HG03108 (cell line): Measurements from ENCODE around the gene KRTAP9-1.
"Not testable (repeated sequence)": the region's sequence is repeated elsewhere in the genome, so short reads cannot be mapped to it uniquely, and the experiment has no call there.

ENCODE experiments used
- ATAC-seq: cut with Tn5 transposase; IDR thresholded peaks from one replicate; pipeline ENCODE4 v1.9.1; 2021; ENCODE audit warnings: moderate library complexity; ENCODE audit not compliant: unreplicated experiment

The KRTAP9-1 gene

GRCh38 chr17:41189837-41190318, at the start of gene KRTAP9-1:
Gene KRTAP9-1 (plus strand): TSS chr17:41189887. CDS start chr17:41189887, 0 bp downstream.
- not testable (repeated sequence) for ATAC-seq

GRCh38 chr17:41140360-41141131, 49.1 kb upstream of the KRTAP9-1 start, which contains the start of gene KRTAP4-6:
Gene KRTAP4-6 (minus strand): TSS chr17:41140544. CDS start chr17:41140487, 57 bp downstream.
- no peak for ATAC-seq

DNA sequence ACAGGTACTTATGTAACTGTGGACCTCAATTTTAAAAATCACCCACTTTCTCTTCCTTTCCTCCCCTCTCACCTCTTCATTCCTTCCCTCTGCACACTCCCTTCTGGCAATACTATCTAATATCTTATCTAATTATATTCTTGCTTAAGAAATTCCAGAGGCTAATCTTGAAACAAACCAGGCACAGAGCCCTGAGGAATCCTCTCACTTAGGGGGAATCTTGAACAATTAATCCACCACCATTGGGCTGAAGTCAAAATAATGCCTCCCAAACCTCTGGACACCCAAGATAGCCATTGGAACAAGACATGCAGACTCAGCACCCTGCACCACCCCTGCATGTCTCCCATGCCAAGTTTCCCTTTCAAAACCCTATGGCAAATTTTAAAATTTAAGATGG, 48.3 kb upstream of the KRTAP9-1 start:
- ATAC-seq = no peak

- ATAC-seq = no peak
Measured at GRCh38 chr17:41144846-41145245, 44.8 kb upstream of the KRTAP9-1 start.

DNA sequence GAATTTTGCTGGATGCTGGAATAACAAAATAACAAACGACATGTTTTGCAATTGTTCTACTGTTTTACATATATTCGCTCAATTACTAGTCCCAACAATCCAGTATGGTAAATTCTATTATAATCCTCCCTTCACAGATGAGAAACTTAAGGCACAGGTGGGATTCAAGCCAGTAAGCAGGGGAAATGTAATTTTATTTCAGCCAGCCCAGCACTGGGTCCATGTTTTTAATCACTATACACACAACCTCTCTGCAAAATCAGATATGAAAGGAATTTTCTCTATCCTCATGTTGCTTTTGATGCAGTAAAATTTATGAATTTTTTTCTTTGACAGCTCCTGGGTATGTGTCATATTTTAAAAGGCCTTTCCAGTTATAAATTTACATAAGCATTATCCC, 44.4 kb upstream of the KRTAP9-1 start:
- ATAC-seq = no peak

DNA sequence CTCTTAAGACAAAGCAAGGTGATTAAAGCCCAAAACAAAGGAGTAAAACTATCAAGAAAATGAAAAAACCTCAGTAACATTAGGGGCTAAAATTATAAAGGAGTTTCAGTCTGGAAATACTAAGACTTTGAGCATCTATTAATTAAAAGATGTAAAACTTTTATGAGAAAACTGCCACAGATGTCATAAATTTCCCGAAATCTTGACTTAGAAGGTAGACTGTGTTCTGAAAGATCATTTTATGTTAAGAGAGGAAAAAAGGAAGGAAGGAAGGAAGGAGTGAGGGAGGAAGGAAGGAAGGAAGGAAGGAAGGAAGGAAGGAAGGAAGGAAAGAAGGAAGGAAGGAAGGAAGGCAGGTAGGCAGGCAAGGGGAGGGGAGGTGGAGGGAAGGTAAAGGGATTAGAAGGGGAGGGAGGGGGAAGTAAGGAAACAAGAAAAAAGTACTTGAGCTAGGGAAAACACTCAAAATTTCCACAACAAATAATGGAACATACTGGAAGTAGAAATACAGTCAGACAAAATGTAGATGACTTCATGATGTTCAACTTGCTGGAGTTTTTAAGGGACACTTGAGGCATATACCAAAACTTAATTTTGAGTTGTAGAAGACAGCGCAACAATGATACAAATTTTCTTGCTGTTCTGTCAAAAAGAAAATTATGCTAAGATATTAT, 42.0 kb upstream of the KRTAP9-1 start:
- ATAC-seq = no peak

GRCh38 chr17:41148971-41149651, 40.6 kb upstream of the KRTAP9-1 start:
- ATAC-seq = not testable (repeated sequence)

- no peak for ATAC-seq
Measured at GRCh38 chr17:41149652-41149985, 40.1 kb upstream of the KRTAP9-1 start, which contains the start of gene KRTAP4-5. Gene KRTAP4-5 (minus strand): TSS chr17:41149825. CDS start chr17:41149767, 58 bp downstream.

GRCh38 chr17:41150026-41150425, 39.7 kb upstream of the KRTAP9-1 start:
- ATAC-seq = no peak

DNA sequence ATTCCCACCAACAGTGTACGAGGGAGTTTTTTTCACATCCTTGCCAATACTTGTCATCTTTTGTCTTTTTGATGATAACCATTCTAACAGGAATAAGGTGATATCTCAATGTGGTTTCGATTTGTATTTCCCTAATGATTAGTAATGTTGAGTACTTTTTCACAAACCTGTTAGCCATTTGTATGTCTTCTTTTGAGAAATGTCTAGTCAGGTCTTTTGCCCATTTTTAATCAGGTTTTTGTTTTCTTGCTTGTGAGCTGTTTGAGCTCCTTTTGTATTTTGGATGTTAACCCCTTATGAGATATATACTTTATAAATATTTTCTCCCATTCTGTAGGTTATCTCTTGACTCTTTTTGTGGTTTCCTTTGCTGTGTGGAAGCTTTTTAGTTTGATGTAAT, 38.2 kb upstream of the KRTAP9-1 start:
- no peak for ATAC-seq

- ATAC-seq = no peak
Measured at GRCh38 chr17:41153856-41154255, 35.8 kb upstream of the KRTAP9-1 start.

DNA sequence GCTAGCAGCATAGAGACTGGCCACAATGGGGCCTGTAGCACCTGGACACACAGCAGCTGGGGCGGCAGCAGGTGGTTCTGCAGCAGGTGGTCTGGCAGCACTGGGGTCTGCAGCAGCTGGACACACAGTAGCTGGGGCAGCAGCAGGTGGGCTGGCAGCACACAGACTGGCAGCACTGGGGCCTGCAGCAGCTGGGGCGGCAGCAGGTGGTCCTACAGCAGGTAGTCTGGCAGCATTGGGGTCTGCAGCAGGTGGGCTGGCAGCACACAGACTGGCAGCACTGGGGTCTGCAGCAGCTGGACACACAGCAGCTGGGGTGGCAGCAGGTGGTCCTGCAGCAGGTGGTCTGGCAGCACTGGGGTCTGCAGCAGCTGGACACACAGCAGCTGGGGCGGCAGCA, 29.5 kb upstream of the KRTAP9-1 start:
- ATAC-seq = not testable (repeated sequence)

DNA sequence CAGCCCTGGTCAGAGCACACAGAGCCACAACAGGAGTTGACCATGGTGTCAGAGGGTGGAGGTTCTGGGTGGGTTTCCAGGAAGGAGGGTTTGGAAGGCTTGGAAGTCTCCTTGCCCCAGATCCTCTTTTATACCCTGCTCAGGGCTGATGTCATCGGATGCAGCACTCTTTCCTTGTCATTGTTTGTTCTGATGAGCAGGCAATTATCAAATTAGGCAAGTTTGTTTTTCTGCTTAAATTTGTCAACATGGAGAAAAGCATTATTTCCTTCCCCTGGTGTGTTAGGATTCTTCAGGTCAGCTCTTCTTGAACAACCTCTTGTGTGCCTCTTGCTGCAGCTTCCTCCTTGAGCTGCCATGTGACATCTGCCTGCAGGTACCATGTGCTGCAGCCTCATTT, 29.0 kb upstream of the KRTAP9-1 start, which contains the start of gene KRTAP4-4:
Gene KRTAP4-4, minus strand, starts transcription at position 101 of the 400 bp plus-strand sequence. Its CDS starts 57 bp downstream, at position 44.
- no peak for ATAC-seq

DNA sequence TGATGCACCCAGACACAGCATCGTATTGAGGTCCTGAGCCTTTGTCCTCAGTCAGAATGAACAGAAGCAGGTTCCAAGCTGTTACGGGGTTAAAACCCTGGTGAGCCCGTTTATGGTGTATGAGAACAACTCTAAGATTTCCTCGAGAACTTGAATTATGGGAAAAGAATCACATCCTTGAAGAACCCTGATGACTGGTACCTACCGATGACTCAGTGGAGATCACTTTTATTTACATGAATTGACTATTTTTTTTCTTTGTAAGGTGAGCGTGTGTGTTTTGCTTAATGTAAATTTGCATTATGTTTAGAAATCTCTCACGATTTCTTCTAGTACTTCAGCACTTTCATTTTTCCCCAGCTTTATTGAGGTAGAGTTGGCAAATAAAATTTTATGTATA, 25.9 kb upstream of the KRTAP9-1 start:
- no peak for ATAC-seq

- ATAC-seq = no peak
Measured at GRCh38 chr17:41167561-41167960, 22.1 kb upstream of the KRTAP9-1 start.

GRCh38 chr17:41168121-41168520, 21.6 kb upstream of the KRTAP9-1 start, which contains the start of gene KRTAP4-3:
Gene KRTAP4-3 (minus strand): TSS chr17:41168221. CDS start chr17:41168172, 49 bp downstream.
- no peak for ATAC-seq

DNA sequence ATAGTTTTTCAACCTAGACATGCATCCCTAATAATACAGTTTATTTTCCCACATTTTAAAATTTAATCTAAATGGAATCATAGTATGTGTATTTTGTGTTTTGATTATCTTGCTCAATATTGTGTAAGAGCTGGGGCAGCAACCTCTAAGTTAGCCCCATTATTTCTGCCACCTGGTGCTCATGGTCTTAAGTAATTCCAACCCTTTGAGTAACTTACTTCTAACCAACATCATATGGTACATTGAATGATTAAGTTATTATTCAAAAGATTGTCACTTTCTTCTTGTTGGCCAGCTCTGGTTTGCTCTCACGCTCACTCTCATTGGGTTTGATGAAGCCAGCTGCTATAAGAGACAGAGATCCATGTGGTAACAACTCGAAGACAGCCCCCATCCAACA, 17.8 kb upstream of the KRTAP9-1 start:
- no peak for ATAC-seq

DNA sequence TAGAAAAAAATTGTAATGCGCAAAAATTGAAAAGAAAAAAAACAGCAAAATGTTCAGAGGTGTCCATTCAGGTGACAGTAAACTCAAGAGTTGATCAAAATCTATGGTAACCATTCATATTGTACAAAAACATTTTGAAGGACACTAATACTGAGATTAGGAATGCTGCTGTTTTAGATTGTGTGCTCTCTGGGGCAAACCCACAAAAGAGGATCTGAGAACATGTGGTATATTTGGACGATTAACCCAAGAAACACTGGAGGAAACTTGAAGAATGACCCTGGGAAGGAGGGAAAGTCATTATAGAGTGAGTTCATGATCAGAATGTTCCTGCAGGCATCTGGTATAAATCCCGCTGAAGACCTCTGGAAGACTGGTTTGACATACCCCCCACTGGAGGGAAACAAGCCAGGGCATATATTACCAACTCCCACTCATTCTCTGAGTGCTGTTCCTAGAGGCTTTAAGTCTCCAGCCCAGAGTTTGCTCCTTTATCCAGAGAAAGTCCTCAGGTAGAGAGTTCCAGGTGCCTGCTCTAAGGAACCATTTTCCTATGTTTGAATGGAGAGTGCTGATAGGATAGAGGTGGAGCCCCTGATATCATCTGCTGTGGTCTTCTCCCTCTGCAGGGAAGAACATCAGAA, 12.8 kb upstream of the KRTAP9-1 start:
- ATAC-seq = no peak

GRCh38 chr17:41177727-41178271, 11.9 kb upstream of the KRTAP9-1 start, which contains the start of gene KRTAP4-2:
Gene KRTAP4-2 (minus strand): TSS chr17:41178221. CDS start chr17:41178164, 57 bp downstream.
- ATAC-seq = no peak

- ATAC-seq = no peak
Measured at GRCh38 chr17:41178341-41178740, 11.3 kb upstream of the KRTAP9-1 start.
